Muscle of leg (tissue), 11 donors: Measurements from ENCODE around the gene PDCD11. TPM values are rescaled to one million over a fixed set of nuclear protein-coding genes. Genes with fewer than 3 reads are reported as not detected.

Source experiments
- DNase-seq: peaks from one replicate; pipeline ENCODE4 v3.0.0; 2013
- H3K27ac ChIP-seq: one replicate; pipeline ENCODE4 v1.5.1; 2013; ENCODE audit warnings: mild to moderate bottlenecking, low read length, control low read depth
- H3K27me3 ChIP-seq: one replicate; pipeline ENCODE4 v1.6.1; 2013; ENCODE audit warnings: low read length; ENCODE audit not compliant: control insufficient read depth, insufficient read depth
- H3K36me3 ChIP-seq: one replicate; pipeline ENCODE4 v1.6.1; 2013; ENCODE audit warnings: low read length; ENCODE audit not compliant: control insufficient read depth, insufficient read depth
- H3K4me1 ChIP-seq: one replicate; pipeline ENCODE4 v1.6.1; 2013; ENCODE audit warnings: low read length; ENCODE audit not compliant: control insufficient read depth, insufficient read depth
- H3K4me3 ChIP-seq: one replicate; pipeline ENCODE4 v1.5.1; 2013; ENCODE audit warnings: low read length, control low read depth
- H3K9me3 ChIP-seq: replicated peaks from 2 replicates; pipeline ENCODE4 v1.6.1; 2013; ENCODE audit warnings: low read depth, low read length; ENCODE audit not compliant: control insufficient read depth
- WGBS: methylation state at CpG from one replicate; pipeline ENCODE4 v1.1.5; 2013; ENCODE audit warnings: missing lambda C conversion rate; ENCODE audit not compliant: insufficient coverage; 5-methylcytosine and 5-hydroxymethylcytosine counted together
- polyA plus RNA-seq, 8 donors: library from polyadenylated mRNA; unstranded; fragments of 120-200 nt; gene quantifications; one replicate each; pipeline versions ENCODE4 v1.2.1 to v1.2.3, GENCODE V29; 2013; ENCODE audit warnings: inconsistent platforms in 1 of 8, low replicate concordance in 1 of 8; ENCODE audit not compliant: insufficient read length in 8 of 8, insufficient read depth in 1 of 8
- total RNA-seq: library from RNA; stranded (reverse); fragments of 120-200 nt; gene quantifications from one replicate; pipeline ENCODE4 v1.2.4, GENCODE V29; 2013

The PDCD11 gene
- total and polyA plus RNA-seq, 9 donors: 23.5 to 30.3 (median 26.6) TPM

DNA sequence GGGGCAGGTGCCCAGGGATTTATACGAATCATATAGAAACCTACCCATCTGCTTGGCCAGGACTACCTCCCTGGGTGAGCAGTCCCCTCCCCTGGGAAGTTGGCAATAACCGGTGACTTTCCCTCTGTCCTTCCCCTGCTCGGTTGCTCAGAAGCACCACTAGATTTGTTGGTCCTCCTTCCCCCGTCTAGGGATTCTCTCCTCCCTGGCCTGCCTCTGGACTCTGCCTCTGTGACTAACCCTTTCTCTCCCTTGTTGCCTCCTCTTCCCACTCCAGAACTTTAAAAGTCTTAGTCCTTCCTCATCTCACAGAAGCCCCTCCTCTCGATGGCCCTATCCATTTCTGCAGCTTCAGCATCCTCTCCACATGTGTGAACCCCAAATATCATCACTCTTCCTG lies 72.8 kb downstream of the PDCD11 start:
- Histone ChIP-seq H3K4me1 (peaks cover 11% of the 10 kb centered on the region), H3K9me3 (no peaks in the 10 kb centered on the region), H3K27ac (no peak overlapping the region), H3K4me3 (no peak overlapping the region), H3K36me3 (no peaks in the 10 kb centered on the region), H3K27me3 (peaks cover 4% of the 10 kb centered on the region)
- 55% methylated on average over 5 of the region's 5 CpGs for WGBS
- DNase-seq: no peak

DNA sequence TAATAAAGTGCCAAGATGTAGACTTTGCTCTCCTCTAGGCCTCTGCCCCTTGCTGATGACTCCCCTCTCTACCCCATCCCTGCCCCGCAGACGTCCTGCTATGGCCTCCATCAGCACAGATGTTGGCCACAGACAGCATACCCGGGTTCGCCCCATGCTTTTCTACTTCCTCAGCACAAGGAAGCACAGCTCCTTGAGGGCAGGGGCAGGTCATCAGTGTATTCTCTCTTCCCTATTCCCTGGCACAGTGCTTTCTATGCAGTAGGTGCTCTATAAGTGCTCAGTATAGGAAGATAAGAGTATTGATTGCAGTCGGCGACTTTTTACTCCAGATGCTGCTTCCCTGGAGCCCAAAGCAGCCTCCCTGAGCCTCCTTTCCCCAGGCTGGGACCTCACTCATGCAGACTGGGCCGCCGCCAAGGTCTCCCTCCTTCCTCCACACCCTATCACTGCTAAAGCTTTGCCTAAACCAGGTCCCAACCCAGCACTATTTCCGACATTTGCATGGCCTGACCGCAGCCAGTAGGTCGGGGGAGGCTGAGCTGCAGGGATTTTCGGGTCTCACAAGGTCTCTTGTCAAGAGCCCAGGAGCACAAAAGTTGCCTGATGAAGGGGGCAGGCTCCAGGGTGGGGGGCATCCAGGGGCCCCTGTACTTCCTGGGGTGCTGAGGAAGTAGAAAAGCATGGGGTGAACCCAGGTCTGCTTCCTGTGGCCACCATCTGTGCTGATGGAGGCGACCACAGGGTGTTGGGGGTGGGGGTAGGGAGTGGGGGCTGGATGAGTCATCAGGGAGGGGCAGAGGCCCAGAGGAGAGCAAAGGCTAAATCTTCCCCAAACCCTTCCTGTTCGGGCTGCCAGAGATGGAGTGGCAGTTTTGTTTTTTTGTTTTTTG lies 74.6 kb downstream of the PDCD11 start:
- WGBS: 50% methylated on average over 13 of the region's 14 CpGs
- Histone ChIP-seq H3K4me1 (peaks cover 11% of the 10 kb centered on the region), H3K9me3 (no peaks in the 10 kb centered on the region), H3K27ac (no peak overlapping the region), H3K36me3 (no peaks in the 10 kb centered on the region), H3K27me3 (peaks cover 4% of the 10 kb centered on the region), H3K4me3 (no peak overlapping the region)
- DNase-seq: peak; percentile 29

DNA sequence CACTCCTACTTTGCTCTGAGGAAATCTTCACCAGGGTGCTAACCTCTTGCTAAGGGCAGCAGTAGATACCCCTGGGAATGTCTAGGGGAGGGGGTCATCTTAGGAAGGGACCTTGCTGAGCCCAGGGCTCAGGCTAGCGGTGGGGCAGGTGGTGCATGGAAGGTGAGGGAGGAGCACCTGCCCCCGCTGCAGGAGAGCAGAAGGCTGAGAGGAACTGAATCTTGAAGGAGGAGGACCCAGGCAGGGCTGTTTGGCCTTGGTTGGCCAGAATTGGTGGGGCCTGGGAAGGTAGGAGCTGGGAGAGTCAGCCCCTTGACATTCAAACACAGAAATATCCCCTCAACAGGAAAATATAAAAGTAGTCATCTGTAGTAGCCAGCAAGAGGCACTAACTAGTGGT lies 75.6 kb downstream of the PDCD11 start:
- 75% methylated on average over 1 of the region's 2 CpGs for WGBS
- Histone ChIP-seq H3K4me1 (peaks cover 11% of the 10 kb centered on the region), H3K27ac (no peak overlapping the region), H3K9me3 (no peaks in the 10 kb centered on the region), H3K36me3 (no peaks in the 10 kb centered on the region), H3K4me3 (no peak overlapping the region), H3K27me3 (peaks cover 4% of the 10 kb centered on the region)
- DNase-seq: no peak

DNA sequence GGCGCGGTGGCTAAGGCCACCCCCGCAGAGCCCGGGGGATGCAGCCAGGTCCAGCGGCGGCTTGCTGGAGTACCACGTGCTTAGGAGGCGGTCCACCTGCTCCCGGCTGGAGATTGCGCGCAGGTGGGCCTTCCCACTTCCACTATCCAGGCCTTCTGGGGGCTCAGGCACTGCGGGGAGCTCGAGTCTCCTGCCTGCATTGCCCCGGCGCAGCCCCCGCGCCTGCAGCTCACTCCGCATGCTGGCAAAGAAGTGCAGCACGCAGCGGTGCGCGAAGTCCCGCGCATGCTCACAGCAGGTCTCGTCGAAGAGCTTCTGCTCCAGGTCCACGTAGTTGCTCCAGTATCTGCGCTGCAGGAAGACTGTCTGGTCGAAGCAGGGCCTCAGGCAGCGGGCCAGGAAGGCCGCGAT lies 76.8 kb downstream of the PDCD11 start:
- peaks cover 4% of the 10 kb centered on the region for H3K27me3 ChIP-seq
- no peak overlapping the region for H3K4me3 ChIP-seq
- no peak overlapping the region for H3K27ac ChIP-seq
- no peaks in the 10 kb centered on the region for H3K36me3 ChIP-seq
- WGBS: 46% methylated on average over 28 of the region's 32 CpGs
- peaks cover 11% of the 10 kb centered on the region for H3K4me1 ChIP-seq
- no peaks in the 10 kb centered on the region for H3K9me3 ChIP-seq
- peak; percentile 40 for DNase-seq

DNA sequence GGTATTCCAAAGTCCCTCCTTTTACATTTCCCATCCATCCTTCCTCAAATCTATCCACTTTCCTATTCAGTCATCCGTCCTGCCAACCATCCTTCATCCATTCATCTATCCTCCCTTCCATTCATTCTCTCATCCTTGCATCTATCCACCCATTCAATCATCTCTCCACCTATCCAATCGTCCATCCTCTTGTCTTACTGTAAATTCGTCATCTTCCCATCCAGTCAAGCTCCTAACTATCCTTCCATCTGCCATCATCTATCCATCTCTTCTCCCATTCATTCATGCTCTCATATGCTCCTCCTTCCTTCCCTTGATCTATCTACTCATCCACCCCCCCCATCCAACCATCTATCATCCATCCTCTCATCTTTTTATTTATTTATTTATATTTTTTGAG lies 77.7 kb downstream of the PDCD11 start:
- no peak for DNase-seq
- no peak overlapping the region for H3K4me3 ChIP-seq
- no peak overlapping the region for H3K27ac ChIP-seq
- no peaks in the 10 kb centered on the region for H3K36me3 ChIP-seq
- H3K9me3 ChIP-seq: no peaks in the 10 kb centered on the region
- H3K27me3 ChIP-seq: peaks cover 4% of the 10 kb centered on the region
- H3K4me1 ChIP-seq: peaks cover 11% of the 10 kb centered on the region
- 86% methylated on average over 3 of the region's 3 CpGs for WGBS

DNA sequence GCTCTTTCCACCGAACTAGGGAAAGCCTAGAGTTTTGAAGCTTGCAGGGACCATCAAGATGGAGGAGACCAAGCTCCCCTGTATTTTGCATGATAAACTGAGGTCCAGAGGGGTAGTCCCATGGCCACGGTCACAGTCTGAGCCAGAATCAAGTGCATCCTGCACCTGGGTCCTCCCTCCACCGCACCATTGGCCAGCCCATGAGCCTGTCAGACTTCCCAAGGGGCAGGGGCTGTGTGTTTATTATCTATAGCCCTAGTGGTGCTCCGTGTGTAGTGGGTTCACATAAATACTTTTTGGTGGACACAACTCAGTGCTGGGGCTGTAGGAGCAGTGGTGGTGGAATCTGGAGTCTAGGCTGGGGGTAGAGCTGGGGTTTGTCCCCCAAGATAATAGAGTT lies 79.0 kb downstream of the PDCD11 start:
- H3K27ac ChIP-seq: no peak overlapping the region
- WGBS: 100% methylated on average over 1 of the region's 4 CpGs
- H3K36me3 ChIP-seq: no peaks in the 10 kb centered on the region
- H3K27me3 ChIP-seq: peaks cover 2% of the 10 kb centered on the region
- H3K4me1 ChIP-seq: peaks cover 11% of the 10 kb centered on the region
- H3K9me3 ChIP-seq: no peaks in the 10 kb centered on the region
- DNase-seq: no peak
- H3K4me3 ChIP-seq: no peak overlapping the region

DNA sequence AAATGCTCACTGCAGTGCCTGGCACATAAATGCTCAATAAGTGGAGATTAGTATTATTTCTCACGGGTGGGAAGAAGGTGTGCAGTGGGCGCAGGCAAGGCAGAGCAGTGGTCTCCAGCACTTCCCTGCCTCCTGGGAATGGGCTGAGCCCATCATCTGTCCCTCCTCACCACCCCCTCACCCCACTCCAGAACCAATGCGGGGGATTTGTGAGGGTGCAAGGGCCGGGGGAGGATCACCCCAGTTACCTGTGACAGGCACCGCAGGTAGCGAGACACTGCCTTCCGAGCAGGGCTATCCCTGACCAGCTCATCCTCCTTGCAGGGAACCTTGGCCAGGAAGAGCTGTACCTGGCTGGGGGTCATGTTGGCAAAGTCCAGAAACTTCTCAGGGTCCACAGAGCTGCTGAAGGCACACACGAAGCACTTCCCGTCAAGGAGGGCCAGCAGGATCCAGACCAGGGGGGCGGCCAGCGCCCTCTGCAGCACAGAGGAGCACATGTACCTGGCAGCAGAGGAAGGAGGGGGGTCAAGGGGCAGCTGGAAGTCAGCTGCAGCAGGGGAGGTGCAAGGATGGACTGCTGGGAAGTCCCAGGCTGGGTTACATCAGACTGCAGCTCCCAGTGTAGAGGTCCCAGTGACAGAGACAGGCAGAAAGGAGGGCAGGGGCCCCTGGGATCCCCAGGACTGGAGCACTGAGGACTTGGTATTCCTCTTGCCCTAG lies 79.8 kb downstream of the PDCD11 start:
- H3K36me3 ChIP-seq: no peaks in the 10 kb centered on the region
- H3K4me1 ChIP-seq: peaks cover 8% of the 10 kb centered on the region
- no peaks in the 10 kb centered on the region for H3K9me3 ChIP-seq
- WGBS: 48% methylated on average over 8 of the region's 11 CpGs
- H3K27me3 ChIP-seq: peaks cover 2% of the 10 kb centered on the region
- no peak overlapping the region for H3K4me3 ChIP-seq
- H3K27ac ChIP-seq: no peak overlapping the region
- DNase-seq: no peak

DNA sequence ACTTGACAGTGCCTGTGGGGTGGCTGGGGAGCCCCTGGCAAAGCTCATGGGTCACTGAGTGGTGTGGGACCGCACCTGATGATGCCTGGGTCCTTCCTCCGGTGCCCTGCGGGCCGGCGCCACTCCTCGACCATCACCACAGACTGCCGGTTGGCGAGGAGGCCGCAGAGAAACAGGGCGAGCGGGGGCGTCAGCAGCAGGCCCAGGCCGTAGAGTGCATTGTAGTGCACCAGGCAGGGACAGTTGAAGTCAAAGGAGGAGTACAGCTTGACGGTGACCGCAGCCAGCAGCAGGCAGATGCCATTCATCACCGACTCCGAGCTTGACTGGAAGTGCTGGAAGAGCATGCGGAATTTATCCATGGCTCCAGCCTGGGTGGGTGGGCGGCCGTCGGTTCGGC lies 82.2 kb downstream of the PDCD11 start:
- no peaks in the 10 kb centered on the region for H3K9me3 ChIP-seq
- H3K27me3 ChIP-seq: no peaks in the 10 kb centered on the region
- H3K4me1 ChIP-seq: peaks cover 5% of the 10 kb centered on the region
- WGBS: 71% methylated on average over 19 of the region's 22 CpGs
- no peak for DNase-seq
- H3K27ac ChIP-seq: no peak overlapping the region
- H3K4me3 ChIP-seq: no peak overlapping the region
- no peaks in the 10 kb centered on the region for H3K36me3 ChIP-seq

DNA sequence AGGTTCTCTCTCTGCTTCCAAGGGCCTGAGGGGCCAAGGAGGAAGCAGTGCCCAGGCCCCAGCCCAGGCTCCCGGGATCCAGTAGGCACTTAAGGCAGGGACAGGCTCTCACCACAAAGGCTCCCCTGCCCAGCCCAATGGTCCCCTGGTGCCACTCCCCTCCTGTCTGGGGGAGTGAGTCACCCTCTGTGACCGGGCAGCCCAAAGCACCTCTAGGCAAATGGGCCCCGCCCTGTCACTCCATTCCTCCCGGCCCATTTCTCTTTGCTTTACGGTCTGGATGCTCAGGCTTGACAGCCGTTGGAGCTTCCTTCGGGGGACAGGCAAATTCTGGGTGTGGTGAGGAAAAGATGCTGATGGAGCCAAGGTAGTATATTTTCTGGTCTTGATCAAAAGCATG lies 82.7 kb downstream of the PDCD11 start, which contains the start of gene CALHM3:
Gene CALHM3 (minus strand): TSS at position 106 of the 400 bp plus-strand sequence. CDS start 208 bp downstream, outside the sequence.
- Histone ChIP-seq H3K27me3 (no peaks in the 10 kb centered on the region), H3K4me3 (no peak within 1 kb of the TSS), H3K27ac (no peak within 1 kb of the TSS), H3K9me3 (no peaks in the 10 kb centered on the region), H3K36me3 (no peaks in the 10 kb centered on the region), H3K4me1 (peaks cover 5% of the 10 kb centered on the region)
- WGBS: no CpG with 5 or more reads among the region's 7 CpGs
- no peak for DNase-seq

DNA sequence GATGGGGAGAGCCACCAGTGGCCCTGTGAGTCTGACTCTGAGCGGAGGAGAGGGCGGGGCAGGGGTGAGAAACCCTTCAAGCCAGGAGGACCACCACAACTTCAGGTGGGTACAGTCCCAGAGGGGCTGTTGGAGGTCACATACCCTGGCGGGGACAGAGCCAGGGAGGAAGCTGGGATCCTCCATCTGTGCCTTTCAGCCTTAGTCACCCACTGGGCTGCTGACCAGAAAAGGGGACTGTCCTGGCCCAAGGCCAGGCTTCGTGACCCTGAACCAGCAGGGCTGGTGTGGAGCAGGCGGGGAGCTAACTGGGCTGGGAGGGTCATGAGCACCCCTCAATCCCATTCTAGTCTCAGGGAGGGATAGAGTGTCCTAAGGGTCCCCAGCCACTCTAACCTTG lies 84.1 kb downstream of the PDCD11 start:
- H3K36me3 ChIP-seq: no peaks in the 10 kb centered on the region
- no peak overlapping the region for H3K27ac ChIP-seq
- no peak overlapping the region for H3K4me3 ChIP-seq
- peaks cover 5% of the 10 kb centered on the region for H3K4me1 ChIP-seq
- WGBS: 89% methylated on average over 3 of the region's 5 CpGs
- no peak for DNase-seq
- peaks cover 3% of the 10 kb centered on the region for H3K27me3 ChIP-seq
- H3K9me3 ChIP-seq: no peaks in the 10 kb centered on the region
